GM18498 (cell line): ENCODE measurements around the gene SBDS.
"Not testable (repeated sequence)": the region's sequence is repeated elsewhere in the genome, so short reads cannot be mapped to it uniquely, and the experiment has no call there.

Experiments
- ATAC-seq: cut with Tn5 transposase; IDR thresholded peaks from one replicate; pipeline ENCODE4 v1.9.1; 2021; ENCODE audit warnings: mild to moderate bottlenecking, moderate library complexity; ENCODE audit not compliant: unreplicated experiment

SBDS gene

GRCh38 chr7:66995050-66995776 lies at the start of gene SBDS:
SBDS (minus strand) TSS chr7:66995586; CDS start chr7:66995417, 169 bp downstream.
- ATAC-seq = peak; percentile 69

- not testable (repeated sequence) for ATAC-seq
Observed at GRCh38 chr7:67043559-67043930, 48.2 kb upstream of the SBDS start.

- ATAC-seq = not testable (repeated sequence)
Observed at GRCh38 chr7:67042781-67043558, 47.6 kb upstream of the SBDS start.

- not testable (repeated sequence) for ATAC-seq
Observed at GRCh38 chr7:67040832-67041231, 45.4 kb upstream of the SBDS start.

GRCh38 chr7:67036432-67037395 lies 41.3 kb upstream of the SBDS start:
- not testable (repeated sequence) for ATAC-seq

- ATAC-seq = no peak
Observed at GRCh38 chr7:67033251-67033650, 37.9 kb upstream of the SBDS start.

GRCh38 chr7:67031685-67032084 lies 36.3 kb upstream of the SBDS start:
- not testable (repeated sequence) for ATAC-seq

- not testable (repeated sequence) for ATAC-seq
Observed at GRCh38 chr7:67025459-67025858, 30.1 kb upstream of the SBDS start.

GRCh38 chr7:67022511-67022910 lies 27.1 kb upstream of the SBDS start:
- no peak for ATAC-seq

GRCh38 chr7:67021260-67021659 lies 25.9 kb upstream of the SBDS start:
- ATAC-seq = no peak

- ATAC-seq = no peak
Observed at GRCh38 chr7:67019562-67020390, 24.4 kb upstream of the SBDS start.

GRCh38 chr7:67018940-67019339 lies 23.6 kb upstream of the SBDS start:
- no peak for ATAC-seq

- ATAC-seq = not testable (repeated sequence)
Observed at GRCh38 chr7:67017971-67018370, 22.6 kb upstream of the SBDS start.

- ATAC-seq = not testable (repeated sequence)
Observed at GRCh38 chr7:67014076-67014622, 18.8 kb upstream of the SBDS start.

- not testable (repeated sequence) for ATAC-seq
Observed at GRCh38 chr7:67009677-67010076, 14.3 kb upstream of the SBDS start.

- no peak for ATAC-seq
Observed at GRCh38 chr7:67008260-67008659, 12.9 kb upstream of the SBDS start.

- ATAC-seq = no peak
Observed at GRCh38 chr7:67006965-67007364, 11.6 kb upstream of the SBDS start.

GRCh38 chr7:67004145-67004544 lies 8.8 kb upstream of the SBDS start:
- ATAC-seq = not testable (repeated sequence)

- not testable (repeated sequence) for ATAC-seq
Observed at GRCh38 chr7:67000601-67001258, 5.3 kb upstream of the SBDS start.
